HEK293 (cell line): Measurements from ENCODE around the gene WLS.
A peak's percentile ranks its signal among the peaks of the same experiment; 100 is the strongest.

ENCODE experiments used
- CTCF ChIA-PET: fragments of 350-600 bp; formaldehyde crosslinking; extraction: SDS; loops from one replicate; lab custom pipeline; 2021; ENCODE audit warnings: antibody characterized with exemption; lab: Yijun Ruan, JAX
- POLR2A ChIA-PET: fragments of 300-600 bp; formaldehyde crosslinking; extraction: SDS; loops from one replicate; lab custom pipeline; 2020; ENCODE audit warnings: antibody characterized with exemption, inconsistent platforms; lab: Yijun Ruan, JAX
- H3K27ac ChIP-seq: fragments of 200-500 bp; sonication (Bioruptor generic); 2 replicates; pipeline ENCODE4 v1.5.1; 2014; ENCODE audit warnings: low read depth, low read length, control low read depth, inconsistent platforms; ENCODE audit errors: extremely low read depth
- H3K36me3 ChIP-seq, 2 experiments: fragments of 200-500 bp in 1 of 2; sonication (Bioruptor generic) in 1 of 2; 1 replicate in 1 of 2; 2 replicates in 1 of 2; pipeline ENCODE4 v1.5.1; 2014 to 2017; ENCODE audit warnings: inconsistent platforms in 2 of 2, low read length in 2 of 2; ENCODE audit not compliant: control insufficient read depth in 2 of 2, insufficient read depth in 1 of 2
- H3K4me1 ChIP-seq: fragments of 200-500 bp; sonication (Bioruptor generic); 2 replicates; pipeline ENCODE4 v1.5.1; 2014; ENCODE audit warnings: mild to moderate bottlenecking, low read length, inconsistent platforms; ENCODE audit not compliant: control insufficient read depth, insufficient read depth
- H3K4me3 ChIP-seq: 2 replicates; pipeline ENCODE4 v1.5.1; 2011; ENCODE audit warnings: low read depth, mild to moderate bottlenecking, control low read depth, low read length, moderate library complexity
- H3K9me3 ChIP-seq: fragments of 200-500 bp; sonication (Bioruptor generic); 2 replicates; pipeline ENCODE4 v1.5.1; 2014; ENCODE audit warnings: low read depth, low read length, inconsistent platforms; ENCODE audit not compliant: control insufficient read depth, insufficient read depth
- ATF2 ChIP-seq: fragments of 450-650 bp; formaldehyde crosslinking; IDR thresholded peaks from 2 replicates; pipeline ENCODE4 v1.5.1; 2016; ENCODE audit warnings: missing biosample characterization, missing genetic modification characterization, low read depth
- BCL6B ChIP-seq: fragments of 450-650 bp; formaldehyde crosslinking; IDR thresholded peaks from 2 replicates; pipeline ENCODE4 v1.5.1; 2017; ENCODE audit warnings: missing biosample characterization, missing genetic modification characterization
- FEZF1 ChIP-seq: fragments of 450-650 bp; formaldehyde crosslinking; IDR thresholded peaks from 2 replicates; pipeline ENCODE4 v1.5.1; 2016; ENCODE audit warnings: missing biosample characterization, missing genetic modification characterization
- GLIS1 ChIP-seq: fragments of 450-650 bp; formaldehyde crosslinking; IDR thresholded peaks from 2 replicates; pipeline ENCODE4 v1.5.1; 2016; ENCODE audit warnings: missing biosample characterization, missing genetic modification characterization
- OSR2 ChIP-seq: fragments of 450-650 bp; formaldehyde crosslinking; IDR thresholded peaks from 2 replicates; pipeline ENCODE4 v1.5.1; 2016; ENCODE audit warnings: missing biosample characterization, missing genetic modification characterization
- OVOL3 ChIP-seq: fragments of 450-650 bp; formaldehyde crosslinking; IDR thresholded peaks from 2 replicates; pipeline ENCODE4 v1.5.1; 2016; ENCODE audit warnings: missing biosample characterization, missing genetic modification characterization
- PRDM1 ChIP-seq: fragments of 450-650 bp; formaldehyde crosslinking; IDR thresholded peaks from 2 replicates; pipeline ENCODE4; 2016; ENCODE audit warnings: missing biosample characterization, missing genetic modification characterization
- PRDM4 ChIP-seq: fragments of 450-650 bp; formaldehyde crosslinking; IDR thresholded peaks from 2 replicates; pipeline ENCODE4 v1.5.1; 2017; ENCODE audit warnings: missing biosample characterization, missing genetic modification characterization
- PRDM6 ChIP-seq: fragments of 450-650 bp; formaldehyde crosslinking; IDR thresholded peaks from 2 replicates; pipeline ENCODE4 v1.5.1; 2017; ENCODE audit warnings: missing biosample characterization, missing genetic modification characterization
- SP7 ChIP-seq: fragments of 450-650 bp; formaldehyde crosslinking; IDR thresholded peaks from 2 replicates; pipeline ENCODE4 v1.5.1; 2016; ENCODE audit warnings: missing biosample characterization, missing genetic modification characterization
- TRIM28 ChIP-seq: IDR thresholded peaks from 2 replicates; pipeline ENCODE4 v1.6.1; 2011; ENCODE audit warnings: low read length, control low read depth, borderline replicate concordance
- WT1 ChIP-seq: fragments of 450-650 bp; formaldehyde crosslinking; IDR thresholded peaks from 2 replicates; pipeline ENCODE4 v1.5.1; 2016; ENCODE audit warnings: missing biosample characterization, missing genetic modification characterization
- ZIC2 ChIP-seq: fragments of 450-650 bp; formaldehyde crosslinking; IDR thresholded peaks from 2 replicates; pipeline ENCODE4 v1.5.1; 2016; ENCODE audit warnings: missing biosample characterization, missing genetic modification characterization
- ZNF18 ChIP-seq: fragments of 450-650 bp; formaldehyde crosslinking; IDR thresholded peaks from 2 replicates; pipeline ENCODE4 v1.5.1; 2016; ENCODE audit warnings: missing biosample characterization, missing genetic modification characterization
- ZNF274 ChIP-seq, 2 experiments: fragments of 200-500 bp in 1 of 2; fragments of 450-650 bp in 1 of 2; sonication (Bioruptor generic) in 1 of 2; formaldehyde crosslinking in 1 of 2; IDR thresholded peaks; 2 replicates each; pipeline versions ENCODE4 v1.5.1 to v1.6.1; 2014 to 2016; ENCODE audit warnings: borderline replicate concordance in 1 of 2, inconsistent platforms in 1 of 2, low read length in 1 of 2, missing biosample characterization in 1 of 2, missing genetic modification characterization in 1 of 2
- ZNF518A ChIP-seq: fragments of 450-650 bp; formaldehyde crosslinking; conservative IDR thresholded peaks from 2 replicates; pipeline ENCODE4 v1.5.1; 2016; ENCODE audit warnings: low read depth, missing biosample characterization, missing genetic modification characterization
- ZNF571 ChIP-seq: fragments of 450-650 bp; formaldehyde crosslinking; IDR thresholded peaks from 2 replicates; pipeline ENCODE4 v1.5.0; 2017; ENCODE audit warnings: missing biosample characterization, missing genetic modification characterization
- ZNF596 ChIP-seq: fragments of 450-650 bp; IDR thresholded peaks from 2 replicates; pipeline ENCODE4 v1.5.0; 2018; ENCODE audit warnings: missing biosample characterization, mild to moderate bottlenecking, missing genetic modification characterization, moderate library complexity
- ZNF843 ChIP-seq: fragments of 450-650 bp; formaldehyde crosslinking; IDR thresholded peaks from 2 replicates; pipeline ENCODE4 v1.5.1; 2016; ENCODE audit warnings: missing biosample characterization, missing genetic modification characterization
- ZSCAN30 ChIP-seq: fragments of 450-650 bp; IDR thresholded peaks from 2 replicates; pipeline ENCODE4 v1.5.1; 2018; ENCODE audit warnings: missing biosample characterization, mild to moderate bottlenecking, missing genetic modification characterization, moderate library complexity

WLS gene

GRCh38 chr1:68173283-68173935 lies 58.9 kb downstream of the WLS start:
- Histone ChIP-seq H3K4me1 (peaks cover 34% of the 10 kb centered on the region), H3K36me3 (no peaks in the 10 kb centered on the region), H3K4me3 (no peak overlapping the region), H3K27ac (peak overlapping the region; percentile 46; the same call in 1 of the 2 replicates), H3K9me3 (no peaks in the 10 kb centered on the region)
- ChIA-PET CTCF (interaction anchor here (0.7 to 2.5 kb wide), 6 partner anchors 13 to 169 kb away, joined by 3 to 10 read pairs (median 4); no protein-coding TSS in a partner anchor), POLR2A (interaction anchor here (1.0 to 1.4 kb wide), 3 partner anchors 57 to 170 kb away, joined by 3 to 10 read pairs (median 3); partner anchors contain the start of gene WLS)
- peak; percentile 97 for TF ChIP-seq WT1
- TF ChIP-seq PRDM1 (tag by site-specific recombination), result peak; percentile 16; the same call in 1 of the 2 replicates
- peak; percentile 85 for TF ChIP-seq ZNF843 (tag by site-specific recombination)
- TF ChIP-seq ZNF596 (tag by site-specific recombination), result peak; percentile 85
- TF ChIP-seq BCL6B (tag by site-specific recombination), result peak; percentile 83
- no peak; the same call in 1 of the 2 replicates for TF ChIP-seq ZSCAN30 (tag by site-specific recombination)
- TF ChIP-seq ZNF518A (tag by site-specific recombination), result no peak
- no peak for TF ChIP-seq ZNF274 (IDR thresholded peaks at IDR 0.05; ENCODE audit: low read length)
- no peak for TF ChIP-seq ZNF274 (tag by site-specific recombination; IDR thresholded peaks at IDR 0.05; ENCODE audit: borderline replicate concordance)
- TF ChIP-seq ATF2 (tag by site-specific recombination), result 0 out of 2 replicates have a peak, but pooled peaks have one; percentile 8
- peak; percentile 65 for TF ChIP-seq PRDM6 (tag by site-specific recombination)
- TF ChIP-seq GLIS1 (tag by site-specific recombination), result 0 out of 2 replicates have a peak, but pooled peaks have one; percentile 9
- peak; percentile 62 for TF ChIP-seq FEZF1 (tag by site-specific recombination)
- TF ChIP-seq ZNF18 (tag by site-specific recombination), result peak; percentile 62
- 0 out of 2 replicates have a peak, but pooled peaks have one; percentile 21 for TF ChIP-seq OVOL3 (tag by site-specific recombination)
- TF ChIP-seq ZIC2 (tag by site-specific recombination), result peak; percentile 68
- 0 out of 2 replicates have a peak, but pooled peaks have one; percentile 14 for TF ChIP-seq PRDM4 (tag by site-specific recombination)
- no peak for TF ChIP-seq ZNF571
- TF ChIP-seq SP7 (tag by site-specific recombination), result peak; percentile 48
- TF ChIP-seq OSR2 (tag by site-specific recombination), result peak; percentile 86
- peak; percentile 51; the same call in 1 of the 2 replicates for TF ChIP-seq TRIM28
